ENCODE data around the gene AMIGO3. TPM values are rescaled to one million over a fixed set of nuclear protein-coding genes. Genes with fewer than 3 reads are reported as not detected.

AMIGO3 gene
- total and polyA plus RNA-seq, 2 experiments from 2014 or later = 2.9 to 10.4 TPM

DNA sequence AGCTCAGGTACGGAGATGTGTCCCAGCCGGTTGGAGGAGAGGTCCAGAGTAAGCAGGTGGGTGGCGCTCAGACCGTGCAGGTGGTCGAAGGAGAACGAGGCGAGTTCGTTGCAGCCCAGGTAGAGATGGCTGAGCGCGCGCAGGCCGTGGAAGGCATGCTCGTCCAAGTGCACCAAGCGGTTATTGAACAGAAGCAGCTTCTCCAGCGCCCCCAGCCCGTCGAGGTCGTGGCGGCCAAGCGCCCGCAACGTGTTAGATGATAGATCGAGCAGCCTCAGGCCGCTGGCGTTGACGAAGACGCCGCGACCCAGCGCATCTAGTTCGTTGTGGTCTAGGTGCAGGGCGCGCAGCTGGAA is 648 bp downstream of the AMIGO3 start:
- Mint-ChIP-seq H3K9me3 (peaks cover 6% of the 10 kb centered on the region; the same call in 1 of the 3 replicates), H3K27ac (peak overlapping the region; percentile 88), H3K4me3 (peak overlapping the region; percentile 85), H3K36me3 (ENCODE audit: low read depth) (peaks cover 25% of the 10 kb centered on the region), H3K27me3 (ENCODE audit: insufficient read depth, low read depth, poor library complexity) (peaks cover 38% of the 10 kb centered on the region), H3K4me1 (peaks cover 19% of the 10 kb centered on the region)
- Histone ChIP-seq H3K27ac (ENCODE audit: low read depth) (peak overlapping the region; percentile 27; the same call in 1 of the 2 replicates), H2AFZ (0 out of 2 replicates have a peak overlapping the region, but pooled peaks have one; percentile 56), H3K79me2 (replicated peaks; ENCODE audit: insufficient read depth) (no peaks in the 10 kb centered on the region; the same call in 1 of the 2 replicates), H3K4me2 (peak overlapping the region; percentile 95), H3K4me1 (ENCODE audit: insufficient read depth) (no peaks in the 10 kb centered on the region; the same call in 1 of the 2 replicates), H3K4me3 (peak overlapping the region; percentile 77), H4K20me1 (replicated peaks; ENCODE audit: insufficient read depth) (peaks cover 7% of the 10 kb centered on the region; the same call in 1 of the 2 replicates), H3K36me3 (ENCODE audit: insufficient read depth) (peaks cover 5% of the 10 kb centered on the region; the same call in 1 of the 2 replicates), H3F3A (replicated peaks; ENCODE audit: low read depth) (peaks cover 8% of the 10 kb centered on the region), H3K9me2 (ENCODE audit: insufficient read depth) (no peaks in the 10 kb centered on the region), H3K27me3 (ENCODE audit: insufficient read depth) (no peaks in the 10 kb centered on the region)
- ATAC-seq (peak; percentile 13), DNase-seq (ENCODE audit: low spot score) (no peak)
- TF ChIP-seq CREB1 (CRISPR knock-in tag; IDR thresholded peaks at IDR 0.05; ENCODE audit: low read depth) = no peak
- TF ChIP-seq STAT1 (IDR thresholded peaks at IDR 0.05; ENCODE audit: unreplicated experiment) = no peak
- no peak for TF ChIP-seq ZNF114 (CRISPR knock-in tag; IDR thresholded peaks at IDR 0.05)
- no peak for TF ChIP-seq REST (IDR thresholded peaks at IDR 0.05; ENCODE audit: unreplicated experiment)
- TF ChIP-seq ZNF331 (CRISPR knock-in tag; IDR thresholded peaks at IDR 0.05; ENCODE audit: low read depth) = no peak
- TF ChIP-seq EZH2 (IDR thresholded peaks at IDR 0.05; ENCODE audit: low read depth, unreplicated experiment) = no peak
- no peak; the same call in none of the 2 replicates for TF ChIP-seq POLR2AphosphoS5 (IDR thresholded peaks at IDR 0.05; ENCODE audit: low read depth)
- TF ChIP-seq JUNB (IDR thresholded peaks at IDR 0.05; ENCODE audit: unreplicated experiment) = no peak
- TF ChIP-seq, protein P1, sequence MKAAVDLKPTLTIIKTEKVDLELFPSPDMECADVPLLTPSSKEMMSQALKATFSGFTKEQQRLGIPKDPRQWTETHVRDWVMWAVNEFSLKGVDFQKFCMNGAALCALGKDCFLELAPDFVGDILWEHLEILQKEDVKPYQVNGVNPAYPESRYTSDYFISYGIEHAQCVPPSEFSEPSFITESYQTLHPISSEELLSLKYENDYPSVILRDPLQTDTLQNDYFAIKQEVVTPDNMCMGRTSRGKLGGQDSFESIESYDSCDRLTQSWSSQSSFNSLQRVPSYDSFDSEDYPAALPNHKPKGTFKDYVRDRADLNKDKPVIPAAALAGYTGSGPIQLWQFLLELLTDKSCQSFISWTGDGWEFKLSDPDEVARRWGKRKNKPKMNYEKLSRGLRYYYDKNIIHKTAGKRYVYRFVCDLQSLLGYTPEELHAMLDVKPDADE (IDR thresholded peaks at IDR 0.05) = no peak; the same call in 1 of the 2 replicates
- no peak for TF ChIP-seq NANOG (IDR thresholded peaks at IDR 0.05; ENCODE audit: borderline replicate concordance)
